ENCODE data around the gene RPL13.

Gene RPL13

DNA sequence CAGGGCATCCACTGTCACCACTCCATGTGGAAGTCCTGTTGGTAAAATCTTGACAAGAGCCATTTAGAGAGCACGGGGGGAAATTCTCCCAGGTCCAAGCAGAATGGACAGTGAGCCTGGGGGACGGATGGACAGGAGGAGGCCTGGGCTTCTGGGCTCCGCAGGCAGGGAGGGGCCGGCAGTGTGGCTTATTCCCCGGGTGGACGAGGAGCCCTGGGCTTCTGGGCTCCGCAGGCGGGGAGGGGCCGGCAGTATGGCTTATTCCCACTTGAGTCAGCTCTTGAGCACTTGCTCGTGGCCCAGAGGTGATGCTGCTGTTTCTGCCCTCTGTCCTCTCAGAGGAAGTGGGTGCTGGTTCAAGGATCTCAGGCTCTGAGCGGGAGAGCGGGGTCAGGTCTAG lies 22.2 kb upstream of the RPL13 start:
- peak overlapping the region; percentile 16 for H3K27ac Mint-ChIP-seq
- no peak for DNase-seq
- no peak overlapping the region for H3K4me3 Mint-ChIP-seq
- H3K27me3 Mint-ChIP-seq (ENCODE audit: low read depth, poor library complexity), result peaks cover 4% of the 10 kb centered on the region
- peaks cover 51% of the 10 kb centered on the region for H3K36me3 Mint-ChIP-seq (ENCODE audit: low read depth)
- no peaks in the 10 kb centered on the region for H3K4me1 Mint-ChIP-seq
- no peaks in the 10 kb centered on the region for H3K9me3 Mint-ChIP-seq
- TF ChIP-seq, protein P1, sequence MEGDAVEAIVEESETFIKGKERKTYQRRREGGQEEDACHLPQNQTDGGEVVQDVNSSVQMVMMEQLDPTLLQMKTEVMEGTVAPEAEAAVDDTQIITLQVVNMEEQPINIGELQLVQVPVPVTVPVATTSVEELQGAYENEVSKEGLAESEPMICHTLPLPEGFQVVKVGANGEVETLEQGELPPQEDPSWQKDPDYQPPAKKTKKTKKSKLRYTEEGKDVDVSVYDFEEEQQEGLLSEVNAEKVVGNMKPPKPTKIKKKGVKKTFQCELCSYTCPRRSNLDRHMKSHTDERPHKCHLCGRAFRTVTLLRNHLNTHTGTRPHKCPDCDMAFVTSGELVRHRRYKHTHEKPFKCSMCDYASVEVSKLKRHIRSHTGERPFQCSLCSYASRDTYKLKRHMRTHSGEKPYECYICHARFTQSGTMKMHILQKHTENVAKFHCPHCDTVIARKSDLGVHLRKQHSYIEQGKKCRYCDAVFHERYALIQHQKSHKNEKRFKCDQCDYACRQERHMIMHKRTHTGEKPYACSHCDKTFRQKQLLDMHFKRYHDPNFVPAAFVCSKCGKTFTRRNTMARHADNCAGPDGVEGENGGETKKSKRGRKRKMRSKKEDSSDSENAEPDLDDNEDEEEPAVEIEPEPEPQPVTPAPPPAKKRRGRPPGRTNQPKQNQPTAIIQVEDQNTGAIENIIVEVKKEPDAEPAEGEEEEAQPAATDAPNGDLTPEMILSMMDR (IDR thresholded peaks at IDR 0.05), result no peak

DNA sequence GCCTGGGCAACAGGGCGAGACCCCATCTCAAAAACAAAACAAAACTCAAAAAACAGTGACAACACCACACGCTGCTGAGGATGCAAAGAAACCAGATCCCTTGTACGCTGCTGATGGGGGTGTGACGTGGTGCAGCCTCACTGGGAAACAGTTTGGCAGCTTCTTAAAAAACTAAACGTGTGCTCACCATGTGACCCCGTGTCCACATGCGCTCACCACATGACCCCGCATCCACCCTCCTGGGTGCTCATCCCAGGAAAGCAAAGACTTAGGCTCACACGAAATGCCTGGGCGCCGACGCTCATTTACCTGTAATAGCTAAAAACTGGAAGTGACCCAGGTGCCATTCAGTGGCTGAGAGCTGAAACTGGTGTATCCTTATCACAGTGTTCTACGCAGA lies 19.9 kb upstream of the RPL13 start:
- no peak overlapping the region for H3K27ac Mint-ChIP-seq
- TF ChIP-seq, protein P1 (IDR thresholded peaks at IDR 0.05), result no peak

DNA sequence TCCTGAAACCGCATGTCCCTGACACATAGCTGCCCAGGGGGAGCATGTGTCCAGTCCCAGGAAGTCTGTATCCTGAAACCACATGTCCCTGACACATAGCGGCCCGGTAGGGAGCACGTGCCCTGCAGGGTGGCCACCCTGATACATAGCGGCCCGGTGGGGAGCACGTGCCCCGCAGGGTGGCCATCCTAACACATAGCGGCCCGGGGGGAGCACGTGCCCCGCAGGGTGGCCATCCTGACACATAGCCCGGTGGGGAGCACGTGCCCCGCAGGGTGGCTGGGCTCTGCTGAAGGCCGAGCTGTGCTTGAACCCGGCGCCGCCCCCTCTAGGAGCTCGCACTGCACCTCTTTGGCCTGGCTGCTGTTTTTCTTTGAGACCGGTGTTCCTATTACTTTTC lies 18.7 kb upstream of the RPL13 start:
- Mint-ChIP-seq H3K4me1 (no peaks in the 10 kb centered on the region), H3K27ac (no peak overlapping the region), H3K27me3 (ENCODE audit: low read depth, poor library complexity) (no peaks in the 10 kb centered on the region), H3K9me3 (no peaks in the 10 kb centered on the region), H3K36me3 (ENCODE audit: low read depth) (peaks cover 41% of the 10 kb centered on the region), H3K4me3 (no peak overlapping the region)
- no peak for DNase-seq
- TF ChIP-seq, protein P1 (IDR thresholded peaks at IDR 0.05), result no peak

More for the DNA sequence above, 19.9 kb upstream of the RPL13 start:
- Mint-ChIP-seq H3K36me3 (ENCODE audit: low read depth) (peaks cover 41% of the 10 kb centered on the region), H3K4me1 (no peaks in the 10 kb centered on the region), H3K4me3 (no peak overlapping the region), H3K9me3 (no peaks in the 10 kb centered on the region), H3K27me3 (ENCODE audit: low read depth, poor library complexity) (peaks cover 4% of the 10 kb centered on the region)
- no peak for DNase-seq

DNA sequence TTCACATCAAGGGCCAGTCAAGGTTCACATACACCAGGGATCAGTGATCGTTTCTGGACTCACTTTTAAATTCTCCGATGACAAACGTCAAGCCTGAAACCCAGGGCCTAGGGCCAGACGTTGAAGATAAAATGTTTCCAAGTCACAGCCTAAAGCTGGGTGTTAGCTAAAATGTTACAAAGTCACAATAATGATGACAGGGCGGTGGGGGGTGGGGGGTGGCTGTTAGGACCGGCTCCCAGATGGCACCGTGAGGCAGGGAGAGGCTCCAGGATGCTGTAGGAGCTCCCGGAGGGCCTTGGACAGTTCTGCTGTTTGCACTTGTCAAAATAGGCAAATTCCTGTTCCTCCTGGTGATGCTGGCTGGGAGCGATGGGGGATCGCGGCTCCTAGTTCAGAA lies 16.4 kb upstream of the RPL13 start:
- H3K36me3 Mint-ChIP-seq (ENCODE audit: low read depth), result peaks cover 53% of the 10 kb centered on the region

DNA sequence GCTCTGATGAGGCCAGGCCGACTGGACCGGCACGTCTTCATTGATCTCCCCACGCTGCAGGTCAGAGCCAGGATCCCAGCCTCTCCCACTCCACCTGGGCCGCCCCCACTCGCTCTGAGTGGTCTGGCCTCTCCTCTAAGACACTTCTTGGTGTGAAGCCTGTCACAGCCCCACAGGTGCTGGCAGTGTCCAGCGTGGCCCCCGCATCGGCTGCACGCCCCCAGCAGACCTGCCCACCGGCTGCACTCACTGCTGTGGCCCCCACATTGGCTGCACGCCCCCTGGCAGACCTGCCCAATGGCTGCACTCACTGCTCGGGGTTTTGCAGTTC lies 15.8 kb upstream of the RPL13 start:
- Mint-ChIP-seq H3K4me3 (no peak overlapping the region), H3K9me3 (no peaks in the 10 kb centered on the region), H3K27ac (no peak overlapping the region), H3K36me3 (ENCODE audit: low read depth) (peaks cover 58% of the 10 kb centered on the region), H3K4me1 (no peaks in the 10 kb centered on the region), H3K27me3 (ENCODE audit: low read depth, poor library complexity) (peaks cover 2% of the 10 kb centered on the region)
- no peak for DNase-seq
- TF ChIP-seq, protein P1 (IDR thresholded peaks at IDR 0.05), result no peak

More for the DNA sequence above, 16.4 kb upstream of the RPL13 start:
- TF ChIP-seq, protein P1 (IDR thresholded peaks at IDR 0.05), result no peak
- no peak overlapping the region for H3K4me3 Mint-ChIP-seq
- no peaks in the 10 kb centered on the region for H3K4me1 Mint-ChIP-seq
- DNase-seq, result no peak
- H3K9me3 Mint-ChIP-seq, result no peaks in the 10 kb centered on the region
- H3K27me3 Mint-ChIP-seq (ENCODE audit: low read depth, poor library complexity), result peaks cover 2% of the 10 kb centered on the region
- no peak overlapping the region for H3K27ac Mint-ChIP-seq

DNA sequence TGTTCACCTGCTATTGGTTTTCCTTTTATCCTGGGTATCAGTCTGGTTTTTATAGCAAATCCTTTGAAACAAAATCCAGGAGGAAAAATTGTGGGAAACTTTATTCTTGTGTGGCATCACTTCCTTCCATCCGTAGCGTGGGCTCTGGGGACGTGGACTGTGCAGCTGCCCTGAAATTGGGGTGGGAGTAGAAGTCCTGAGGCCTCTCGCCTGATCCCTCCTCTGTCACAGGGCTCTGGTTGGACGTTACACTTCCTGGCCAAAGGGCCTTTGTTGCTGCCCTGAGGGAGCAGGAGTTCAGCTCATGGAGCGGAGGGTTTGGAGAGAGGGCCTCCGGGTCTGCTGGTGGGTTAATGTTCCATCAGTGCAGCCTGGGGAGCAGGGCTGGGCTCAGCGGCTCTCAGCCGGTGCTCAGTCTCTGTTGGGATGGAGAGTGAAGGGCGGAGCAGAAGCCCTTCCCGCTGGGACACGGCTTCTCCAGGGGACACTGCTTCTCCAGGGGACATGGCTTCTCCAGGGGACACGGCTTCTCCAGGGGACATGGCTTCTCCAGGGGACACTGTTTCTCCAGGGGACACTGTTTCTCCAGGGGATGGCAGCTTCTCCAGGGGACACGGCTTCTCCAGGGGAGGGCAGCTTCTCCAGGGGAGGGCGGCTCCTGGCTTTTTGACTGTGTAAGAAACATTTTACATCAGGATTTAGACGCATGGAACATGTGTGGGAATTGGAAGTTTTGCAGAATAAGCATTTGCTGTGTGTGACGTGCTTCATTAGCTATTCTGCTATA lies 15.2 kb upstream of the RPL13 start:
- Mint-ChIP-seq H3K4me3 (no peak overlapping the region), H3K27me3 (ENCODE audit: low read depth, poor library complexity) (peaks cover 2% of the 10 kb centered on the region), H3K9me3 (no peaks in the 10 kb centered on the region), H3K27ac (no peak overlapping the region), H3K36me3 (ENCODE audit: low read depth) (peaks cover 58% of the 10 kb centered on the region), H3K4me1 (no peaks in the 10 kb centered on the region)
- DNase-seq, result no peak
- TF ChIP-seq, protein P1 (IDR thresholded peaks at IDR 0.05), result no peak

Data from nephron progenitor cell (in vitro differentiated cells).